ENCODE results near the gene RPRD1B.

GRCh38 chr20:38067717-38068365 lies 34.3 kb downstream of the RPRD1B start:
- TF ChIP-seq CTCF (conservative IDR thresholded peaks at IDR 0.05; ENCODE audit: low read depth in 2 of 2) (no peak), EZH2 (IDR thresholded peaks at IDR 0.05; ENCODE audit: low read depth, unreplicated experiment) (no peak), POLR2AphosphoS5 (IDR thresholded peaks at IDR 0.05; ENCODE audit: low read depth) (no peak), CREB1 (CRISPR knock-in tag; IDR thresholded peaks at IDR 0.05; ENCODE audit: low read depth) (no peak), STAT1 (IDR thresholded peaks at IDR 0.05; ENCODE audit: unreplicated experiment) (no peak), EZH2phosphoT487 (IDR thresholded peaks at IDR 0.05; ENCODE audit: unreplicated experiment) (no peak)
